OCI-LY3 (cell line): ENCODE results near the gene SMYD1.

Experiments
- H2AFZ ChIP-seq: fragments of 200-600, 300-600 bp; shearing (Covaris generic); 2 replicates; pipeline ENCODE4 v1.6.0; 2014; ENCODE audit warnings: antibody characterized with exemption, low read depth, low read length
- H3K27ac ChIP-seq: fragments of 200-600, 300-600 bp; sonication (generic); 2 replicates; pipeline ENCODE4 v1.5.1; 2014; ENCODE audit warnings: mild to moderate bottlenecking, low read length, moderate library complexity, mixed read lengths
- H3K27me3 ChIP-seq: fragments of 200-600, 300-600 bp; sonication (generic); 2 replicates; pipeline ENCODE4 v1.6.1; 2014; ENCODE audit warnings: low read depth, low read length, mixed read lengths
- H3K36me3 ChIP-seq: fragments of 200-600, 300-600 bp; sonication (generic); replicated peaks from 2 replicates; pipeline ENCODE3; 2014; ENCODE audit warnings: low read depth, low read length, mixed read lengths
- H3K4me1 ChIP-seq: fragments of 300-600, 200-600 bp; sonication (generic); 2 replicates; pipeline ENCODE4 v1.6.1; 2014; ENCODE audit warnings: low read length, mixed read lengths
- H3K4me2 ChIP-seq: fragments of 200-600, 300-600 bp; sonication (generic); 2 replicates; pipeline ENCODE4 v1.6.1; 2014; ENCODE audit warnings: low read length, mixed read lengths
- H3K4me3 ChIP-seq: fragments of 300-600, 200-600 bp; sonication (generic); 2 replicates; pipeline ENCODE4 v1.5.1; 2014; ENCODE audit warnings: antibody characterized with exemption, mild to moderate bottlenecking, low read length, moderate library complexity
- H3K79me2 ChIP-seq: fragments of 300-600, 200-600 bp; shearing (Covaris generic); 2 replicates; pipeline ENCODE4 v1.6.1; 2014; ENCODE audit warnings: mild to moderate bottlenecking, low read length, mixed read lengths
- H3K9ac ChIP-seq: fragments of 300-600, 200-600 bp; shearing (Covaris generic); 2 replicates; pipeline ENCODE4 v1.6.0; 2014; ENCODE audit warnings: mild to moderate bottlenecking, low read length, moderate library complexity
- H3K9me3 ChIP-seq: fragments of 200-600, 300-600 bp; shearing (Covaris generic); 2 replicates; pipeline ENCODE4 v1.6.1; 2014; ENCODE audit warnings: low read length, mixed read lengths; ENCODE audit not compliant: insufficient read depth
- H4K20me1 ChIP-seq: fragments of 200-600, 300-600 bp; sonication (generic); 2 replicates; pipeline ENCODE4 v1.6.1; 2016; ENCODE audit warnings: low read length, mixed read lengths; ENCODE audit not compliant: insufficient read depth
- EZH2phosphoT487 ChIP-seq: fragments of 200-600 bp; shearing (Covaris generic); IDR thresholded peaks from 2 replicates; pipeline ENCODE4 v1.6.1; 2018; ENCODE audit warnings: antibody characterized with exemption, mixed run types, low read depth
- TF ChIP-seq, protein P1 (sequence below): fragments of 200-600, 300-600 bp; sonication (generic); IDR thresholded peaks from 2 replicates; pipeline ENCODE4 v1.5.1; 2014; ENCODE audit warnings: antibody characterized with exemption, low read length, low read depth

SMYD1 gene

DNA sequence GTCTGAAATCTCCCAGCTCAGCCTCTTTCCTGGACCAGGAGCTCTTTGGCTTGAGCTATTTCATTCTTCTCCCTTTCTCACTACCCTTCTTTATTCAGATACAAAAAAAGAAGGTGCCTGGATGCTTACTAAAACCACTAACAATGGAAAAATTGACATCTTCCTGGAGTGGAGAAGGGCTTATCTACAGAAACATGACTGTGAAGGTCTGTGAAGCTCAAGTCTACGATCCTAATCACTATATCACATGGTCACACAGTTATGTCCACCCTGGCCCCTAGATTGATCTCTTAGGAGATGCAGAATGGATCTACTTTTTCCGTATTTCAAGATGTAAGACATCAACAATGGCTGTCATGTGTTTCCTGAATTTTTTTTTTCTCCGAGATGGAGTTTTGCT is 6.3 kb upstream of the SMYD1 start:
- H3K27ac ChIP-seq, result no peak overlapping the region
- H3K9me3 ChIP-seq, result no peaks in the 10 kb centered on the region
- H2AFZ ChIP-seq, result no peak overlapping the region
- no peaks in the 10 kb centered on the region for H3K36me3 ChIP-seq
- H3K79me2 ChIP-seq, result no peaks in the 10 kb centered on the region
- no peaks in the 10 kb centered on the region for H3K27me3 ChIP-seq
- no peak overlapping the region for H3K4me2 ChIP-seq
- H3K4me3 ChIP-seq, result no peak overlapping the region
- H3K9ac ChIP-seq, result no peak overlapping the region
- TF ChIP-seq, protein P1, sequence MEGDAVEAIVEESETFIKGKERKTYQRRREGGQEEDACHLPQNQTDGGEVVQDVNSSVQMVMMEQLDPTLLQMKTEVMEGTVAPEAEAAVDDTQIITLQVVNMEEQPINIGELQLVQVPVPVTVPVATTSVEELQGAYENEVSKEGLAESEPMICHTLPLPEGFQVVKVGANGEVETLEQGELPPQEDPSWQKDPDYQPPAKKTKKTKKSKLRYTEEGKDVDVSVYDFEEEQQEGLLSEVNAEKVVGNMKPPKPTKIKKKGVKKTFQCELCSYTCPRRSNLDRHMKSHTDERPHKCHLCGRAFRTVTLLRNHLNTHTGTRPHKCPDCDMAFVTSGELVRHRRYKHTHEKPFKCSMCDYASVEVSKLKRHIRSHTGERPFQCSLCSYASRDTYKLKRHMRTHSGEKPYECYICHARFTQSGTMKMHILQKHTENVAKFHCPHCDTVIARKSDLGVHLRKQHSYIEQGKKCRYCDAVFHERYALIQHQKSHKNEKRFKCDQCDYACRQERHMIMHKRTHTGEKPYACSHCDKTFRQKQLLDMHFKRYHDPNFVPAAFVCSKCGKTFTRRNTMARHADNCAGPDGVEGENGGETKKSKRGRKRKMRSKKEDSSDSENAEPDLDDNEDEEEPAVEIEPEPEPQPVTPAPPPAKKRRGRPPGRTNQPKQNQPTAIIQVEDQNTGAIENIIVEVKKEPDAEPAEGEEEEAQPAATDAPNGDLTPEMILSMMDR, result no peak
- no peak for TF ChIP-seq EZH2phosphoT487
- no peaks in the 10 kb centered on the region for H4K20me1 ChIP-seq
- H3K4me1 ChIP-seq, result peaks cover 11% of the 10 kb centered on the region

DNA sequence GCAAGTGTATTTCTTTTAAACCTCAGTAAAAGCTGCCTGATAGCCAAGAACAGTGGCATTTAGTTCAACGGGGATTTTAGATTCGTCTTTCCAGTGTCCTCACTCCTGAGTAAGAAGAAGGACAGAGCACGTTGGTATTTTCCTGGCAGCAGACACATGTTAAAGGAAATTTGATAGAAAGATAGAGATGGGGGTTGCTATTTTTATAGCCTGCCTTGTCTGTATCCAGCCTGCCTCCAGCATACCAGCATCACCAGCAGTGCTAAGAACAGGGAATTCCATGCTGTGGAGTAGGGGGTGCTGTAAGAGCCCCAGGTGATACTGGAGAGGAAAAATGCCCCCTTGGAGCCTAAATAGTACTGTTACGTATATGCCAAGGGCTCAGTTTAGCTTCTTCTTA is 1.1 kb upstream of the SMYD1 start:
- no peak for TF ChIP-seq EZH2phosphoT487
- TF ChIP-seq, protein P1, result no peak

DNA sequence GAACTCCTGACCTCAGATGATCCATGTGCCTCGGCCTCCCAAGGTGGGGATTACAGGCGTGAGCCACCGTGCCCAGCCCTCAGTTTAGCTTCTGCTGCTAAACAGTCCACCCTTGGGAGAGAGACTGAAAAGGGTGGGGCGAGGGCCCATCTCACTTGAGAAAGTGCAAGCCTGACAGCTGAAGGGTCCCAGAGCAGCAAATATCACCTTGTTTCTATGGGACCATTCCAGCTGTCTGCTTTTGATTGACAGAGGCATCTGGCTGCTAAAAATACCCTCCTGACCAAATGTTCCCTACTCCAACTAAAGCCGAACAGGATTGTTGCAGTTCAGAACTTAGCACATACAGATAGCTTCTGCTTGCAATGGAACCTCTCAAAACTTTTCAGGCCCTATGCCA is 436 bp upstream of the SMYD1 start:
- no peak for TF ChIP-seq EZH2phosphoT487
- TF ChIP-seq, protein P1, result no peak
- Histone ChIP-seq H3K27me3 (no peaks in the 10 kb centered on the region), H3K9me3 (no peaks in the 10 kb centered on the region), H3K36me3 (no peaks in the 10 kb centered on the region), H3K4me2 (no peak overlapping the region), H3K27ac (no peak overlapping the region), H2AFZ (no peak overlapping the region), H3K79me2 (no peaks in the 10 kb centered on the region), H3K4me1 (no peaks in the 10 kb centered on the region), H4K20me1 (no peaks in the 10 kb centered on the region), H3K9ac (no peak overlapping the region), H3K4me3 (no peak overlapping the region)

More for the DNA sequence above, 1.1 kb upstream of the SMYD1 start:
- no peaks in the 10 kb centered on the region for H3K36me3 ChIP-seq
- H3K27ac ChIP-seq, result no peak overlapping the region
- H3K79me2 ChIP-seq, result no peaks in the 10 kb centered on the region
- no peak overlapping the region for H3K4me3 ChIP-seq
- no peaks in the 10 kb centered on the region for H3K9me3 ChIP-seq
- H3K9ac ChIP-seq, result no peak overlapping the region
- H3K27me3 ChIP-seq, result no peaks in the 10 kb centered on the region
- H4K20me1 ChIP-seq, result no peaks in the 10 kb centered on the region
- H3K4me2 ChIP-seq, result no peak overlapping the region
- no peak overlapping the region for H2AFZ ChIP-seq
- no peaks in the 10 kb centered on the region for H3K4me1 ChIP-seq

DNA sequence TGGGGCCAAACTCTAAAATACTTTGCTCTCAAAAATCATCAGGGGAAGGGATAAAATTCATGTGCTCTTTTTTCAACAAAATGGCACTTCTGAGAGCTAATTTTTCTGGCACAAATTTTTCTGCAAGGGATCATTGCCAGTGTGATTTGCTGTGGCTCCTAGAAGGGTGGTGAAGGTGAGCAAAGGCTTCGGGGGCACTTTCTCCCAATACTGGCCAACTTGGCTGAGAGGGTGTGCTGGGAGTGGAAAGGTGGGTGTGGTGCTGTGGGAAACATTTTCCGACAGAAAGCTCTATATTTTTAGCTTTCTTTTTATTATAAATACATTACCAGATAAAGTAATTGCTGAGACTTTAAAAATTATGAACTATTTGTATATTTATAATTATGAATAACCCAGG is 419 bp downstream of the SMYD1 start:
- no peak overlapping the region for H3K4me3 ChIP-seq
- H2AFZ ChIP-seq, result no peak overlapping the region
- no peaks in the 10 kb centered on the region for H3K79me2 ChIP-seq
- H3K27me3 ChIP-seq, result no peaks in the 10 kb centered on the region
- no peaks in the 10 kb centered on the region for H3K4me1 ChIP-seq
- no peaks in the 10 kb centered on the region for H3K36me3 ChIP-seq
- no peaks in the 10 kb centered on the region for H3K9me3 ChIP-seq
- TF ChIP-seq, protein P1, result no peak
- TF ChIP-seq EZH2phosphoT487, result no peak
- no peak overlapping the region for H3K27ac ChIP-seq
- H4K20me1 ChIP-seq, result no peaks in the 10 kb centered on the region
- H3K9ac ChIP-seq, result no peak overlapping the region
- no peak overlapping the region for H3K4me2 ChIP-seq
